H9 (cell line): ENCODE measurements around the gene MRPL1. TPM values are rescaled to one million over a fixed set of nuclear protein-coding genes. Genes with fewer than 3 reads are reported as not detected.

ENCODE experiments used
- DNase-seq: peaks from one replicate; pipeline ENCODE4 v3.0.0-alpha.2; 2017
- H2AFZ ChIP-seq: one replicate; pipeline ENCODE4 v1.6.1; 2013; ENCODE audit warnings: mild to moderate bottlenecking, low read length, control low read depth, moderate library complexity
- H2AK5ac ChIP-seq: 2 replicates; pipeline ENCODE4 v1.6.1; 2013; ENCODE audit warnings: low read length, control low read depth, mixed read lengths; ENCODE audit not compliant: insufficient read length
- H2BK120ac ChIP-seq: one replicate; pipeline ENCODE4 v1.6.1; 2013; ENCODE audit warnings: low read depth, mild to moderate bottlenecking, low read length, control low read depth, inconsistent platforms; ENCODE audit not compliant: poor library complexity, severe bottlenecking
- H2BK12ac ChIP-seq: 2 replicates; pipeline ENCODE4 v1.6.1; 2013; ENCODE audit warnings: low read length, control low read depth, mixed read lengths, low read depth; ENCODE audit not compliant: insufficient read length
- H2BK15ac ChIP-seq: 2 replicates; pipeline ENCODE4 v1.6.1; 2013; ENCODE audit warnings: low read depth, low read length, control low read depth
- H2BK20ac ChIP-seq: one replicate; pipeline ENCODE4 v1.6.1; 2013; ENCODE audit warnings: low read depth, mild to moderate bottlenecking, low read length, control low read depth, inconsistent platforms; ENCODE audit not compliant: poor library complexity, severe bottlenecking
- H2BK5ac ChIP-seq: 2 replicates; pipeline ENCODE4 v1.6.1; 2013; ENCODE audit warnings: low read length, control low read depth, mixed read lengths; ENCODE audit not compliant: insufficient read length
- H3K14ac ChIP-seq: 2 replicates; pipeline ENCODE4 v1.6.1; 2013; ENCODE audit warnings: low read length, control low read depth; ENCODE audit not compliant: insufficient read depth
- H3K18ac ChIP-seq: 2 replicates; pipeline ENCODE4 v1.6.1; 2013; ENCODE audit warnings: low read depth, mild to moderate bottlenecking, mixed read lengths, low read length, control low read depth; ENCODE audit not compliant: insufficient read length
- H3K23ac ChIP-seq: 2 replicates; pipeline ENCODE4 v1.6.1; 2013; ENCODE audit warnings: low read length, control low read depth, mixed read lengths, low read depth; ENCODE audit not compliant: insufficient read length
- H3K23me2 ChIP-seq: 2 replicates; pipeline ENCODE4 v1.6.1; 2013; ENCODE audit warnings: low read depth, mild to moderate bottlenecking, mixed read lengths, low read length, control low read depth; ENCODE audit not compliant: insufficient read length, poor library complexity, severe bottlenecking
- H3K27ac ChIP-seq: 2 replicates; pipeline ENCODE4 v1.5.1; 2013; ENCODE audit warnings: low read length, control low read depth, mixed read lengths, low read depth; ENCODE audit not compliant: insufficient read length
- H3K27me3 ChIP-seq: 2 replicates; pipeline ENCODE4 v1.6.1; 2013; ENCODE audit warnings: low read length, control low read depth, inconsistent platforms; ENCODE audit not compliant: insufficient read depth
- H3K4ac ChIP-seq: 2 replicates; pipeline ENCODE4 v1.6.1; 2013; ENCODE audit warnings: low read depth, mild to moderate bottlenecking, control low read depth, inconsistent platforms, low read length, moderate library complexity
- H3K4me1 ChIP-seq: 2 replicates; pipeline ENCODE4 v1.6.1; 2013; ENCODE audit warnings: low read length, control low read depth, inconsistent platforms; ENCODE audit not compliant: insufficient read depth
- H3K4me2 ChIP-seq: 2 replicates; pipeline ENCODE4 v1.6.1; 2013; ENCODE audit warnings: low read length, control low read depth, mixed read lengths; ENCODE audit not compliant: insufficient read length, insufficient read depth
- H3K56ac ChIP-seq: 2 replicates; pipeline ENCODE4 v1.6.1; 2013; ENCODE audit warnings: low read depth, mild to moderate bottlenecking, mixed read lengths, low read length, control low read depth; ENCODE audit not compliant: insufficient read length
- H3K79me1 ChIP-seq: 2 replicates; pipeline ENCODE4 v1.6.1; 2013; ENCODE audit warnings: low read depth, mild to moderate bottlenecking, moderate library complexity, low read length, control low read depth, inconsistent platforms; ENCODE audit not compliant: insufficient read depth, poor library complexity, severe bottlenecking
- H3K79me2 ChIP-seq: 2 replicates; pipeline ENCODE4 v1.6.1; 2013; ENCODE audit warnings: low read length, control low read depth, inconsistent platforms; ENCODE audit not compliant: insufficient read depth
- H3K9ac ChIP-seq: 2 replicates; pipeline ENCODE4 v1.6.1; 2013; ENCODE audit warnings: low read length, control low read depth, mixed read lengths; ENCODE audit not compliant: insufficient read length; ENCODE audit errors: extremely low read depth
- H3K9me3 ChIP-seq: one replicate; pipeline ENCODE4 v1.6.1; 2013; ENCODE audit warnings: low read depth, low read length, inconsistent platforms; ENCODE audit not compliant: control insufficient read depth
- H3T11ph ChIP-seq: one replicate; pipeline ENCODE4 v1.6.1; 2013; ENCODE audit warnings: mild to moderate bottlenecking, low read length, control low read depth, inconsistent platforms
- H4K20me1 ChIP-seq: one replicate; pipeline ENCODE4 v1.6.1; 2013; ENCODE audit not compliant: control insufficient read depth, insufficient read length, insufficient read depth
- H4K5ac ChIP-seq: 2 replicates; pipeline ENCODE4 v1.6.1; 2013; ENCODE audit warnings: low read depth, mild to moderate bottlenecking, mixed read lengths, low read length, control low read depth; ENCODE audit not compliant: insufficient read length
- H4K8ac ChIP-seq: replicated peaks from 2 replicates; pipeline ENCODE4 v1.6.1; 2013; ENCODE audit warnings: low read length, control low read depth, mixed read lengths, low read depth; ENCODE audit not compliant: insufficient read length
- H4K91ac ChIP-seq: 2 replicates; pipeline ENCODE4 v1.6.1; 2013; ENCODE audit warnings: low read depth, mild to moderate bottlenecking, moderate library complexity, mixed read lengths, low read length, control low read depth; ENCODE audit not compliant: insufficient read length
- H3K27ac Mint-ChIP-seq, 3 experiments: 2 replicates in 2 of 3; 3 replicates in 1 of 3; pipeline ENCODE4 v1.8.0; 2020 to 2021; ENCODE audit warnings: mixed read lengths in 3 of 3, mild to moderate bottlenecking in 1 of 3, moderate library complexity in 1 of 3
- H3K27me3 Mint-ChIP-seq: 2 replicates; pipeline ENCODE4 v1.8.0; 2021; ENCODE audit warnings: low read depth, mild to moderate bottlenecking, moderate library complexity, mixed read lengths
- H3K36me3 Mint-ChIP-seq, 3 experiments: 2 replicates in 2 of 3; 3 replicates in 1 of 3; pipeline ENCODE4 v1.8.0; 2020 to 2021; ENCODE audit warnings: low read depth in 3 of 3, mixed read lengths in 3 of 3; ENCODE audit not compliant: insufficient read depth in 1 of 3
- H3K4me1 Mint-ChIP-seq, 2 experiments: 2 replicates each; pipeline ENCODE4 v1.8.0; 2020; ENCODE audit warnings: mixed read lengths in 2 of 2
- H3K4me3 Mint-ChIP-seq, 2 experiments: 2 replicates in 1 of 2; 3 replicates in 1 of 2; pipeline ENCODE4 v1.8.0; 2020 to 2021; ENCODE audit warnings: mild to moderate bottlenecking in 2 of 2, mixed read lengths in 2 of 2, moderate library complexity in 1 of 2
- H3K9me3 Mint-ChIP-seq, 2 experiments: 2 replicates in 1 of 2; 3 replicates in 1 of 2; pipeline ENCODE4 v1.8.0; 2020; ENCODE audit warnings: mild to moderate bottlenecking in 2 of 2, mixed read lengths in 2 of 2, moderate library complexity in 1 of 2
- WGBS: extraction: QIAGEN DNeasy Blood & Tissue Kit; methylation state at CpG from one replicate; pipeline ENCODE4 v1.1.7; 2013; ENCODE audit warnings: missing lambda C conversion rate, low lambda C conversion rate, mixed read lengths; ENCODE audit not compliant: insufficient read length; ENCODE audit errors: extremely low coverage; 5-methylcytosine and 5-hydroxymethylcytosine counted together
- total RNA-seq: library from RNA; stranded (reverse); gene quantifications from 2 replicates; pipeline ENCODE4 v1.2.1, GENCODE V29; 2021
- TF ChIP-seq, protein P1 (sequence below): fragments of 200-600 bp; sonication (generic); conservative IDR thresholded peaks from 3 replicates; pipeline ENCODE4 v1.8.0; 2021; ENCODE audit warnings: antibody characterized with exemption, mild to moderate bottlenecking

MRPL1 gene
- total RNA-seq, 1 experiment from 2014 or later: 39.0 TPM

DNA sequence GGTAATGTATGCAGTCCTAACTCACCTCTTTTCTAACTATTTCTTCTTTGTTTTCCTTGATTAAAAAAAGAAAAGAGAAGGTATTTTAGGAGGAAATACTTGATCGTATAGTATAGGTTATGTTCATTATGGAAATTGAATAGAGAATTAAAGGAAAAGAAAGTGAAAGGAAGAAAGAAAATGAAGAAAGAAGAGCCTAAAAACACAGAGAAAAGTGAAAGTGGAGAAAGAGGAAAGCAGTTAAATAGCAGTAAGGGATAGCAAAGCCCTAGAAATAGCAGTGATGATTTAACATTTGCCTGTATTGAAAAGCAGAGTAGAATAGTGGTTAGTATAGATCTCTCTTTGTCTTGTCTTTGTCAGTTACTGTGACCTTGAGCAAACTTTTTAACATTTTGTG lies 37.0 kb downstream of the MRPL1 start:
- TF ChIP-seq, protein P1, sequence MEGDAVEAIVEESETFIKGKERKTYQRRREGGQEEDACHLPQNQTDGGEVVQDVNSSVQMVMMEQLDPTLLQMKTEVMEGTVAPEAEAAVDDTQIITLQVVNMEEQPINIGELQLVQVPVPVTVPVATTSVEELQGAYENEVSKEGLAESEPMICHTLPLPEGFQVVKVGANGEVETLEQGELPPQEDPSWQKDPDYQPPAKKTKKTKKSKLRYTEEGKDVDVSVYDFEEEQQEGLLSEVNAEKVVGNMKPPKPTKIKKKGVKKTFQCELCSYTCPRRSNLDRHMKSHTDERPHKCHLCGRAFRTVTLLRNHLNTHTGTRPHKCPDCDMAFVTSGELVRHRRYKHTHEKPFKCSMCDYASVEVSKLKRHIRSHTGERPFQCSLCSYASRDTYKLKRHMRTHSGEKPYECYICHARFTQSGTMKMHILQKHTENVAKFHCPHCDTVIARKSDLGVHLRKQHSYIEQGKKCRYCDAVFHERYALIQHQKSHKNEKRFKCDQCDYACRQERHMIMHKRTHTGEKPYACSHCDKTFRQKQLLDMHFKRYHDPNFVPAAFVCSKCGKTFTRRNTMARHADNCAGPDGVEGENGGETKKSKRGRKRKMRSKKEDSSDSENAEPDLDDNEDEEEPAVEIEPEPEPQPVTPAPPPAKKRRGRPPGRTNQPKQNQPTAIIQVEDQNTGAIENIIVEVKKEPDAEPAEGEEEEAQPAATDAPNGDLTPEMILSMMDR: no peak
- H2BK5ac ChIP-seq: no peak overlapping the region
- H3T11ph ChIP-seq: no peak overlapping the region
- Mint-ChIP-seq H3K4me1 (no peaks in the 10 kb centered on the region), H3K9me3 (no peaks in the 10 kb centered on the region), H3K27me3 (no peaks in the 10 kb centered on the region), H3K36me3 (peaks cover 0 to 18% (median 18%) of the 10 kb centered on the region in 3 experiments; a peak in 5 of 7 replicates), H3K27ac (no peak overlapping the region; a peak in 1 of 7 replicates), H3K4me3 (no peak overlapping the region)
- H3K27me3 ChIP-seq: no peaks in the 10 kb centered on the region
- H3K4me1 ChIP-seq: no peaks in the 10 kb centered on the region
- no peak for DNase-seq
- H3K79me2 ChIP-seq: no peaks in the 10 kb centered on the region
- H3K79me1 ChIP-seq: no peaks in the 10 kb centered on the region
- H2BK120ac ChIP-seq: no peak overlapping the region
- H3K4ac ChIP-seq: no peak overlapping the region
- H3K9me3 ChIP-seq: no peaks in the 10 kb centered on the region
- no peak overlapping the region for H2BK20ac ChIP-seq
- no peak overlapping the region for H4K8ac ChIP-seq
- H2AK5ac ChIP-seq: no peak overlapping the region
- 100% methylated on average over 1 of the region's 1 CpG for WGBS
- no peak overlapping the region for H3K18ac ChIP-seq
- no peak overlapping the region for H3K56ac ChIP-seq
- H3K23ac ChIP-seq: no peak overlapping the region
- no peak overlapping the region for H3K14ac ChIP-seq
- no peak overlapping the region for H4K91ac ChIP-seq
- no peak overlapping the region for H3K9ac ChIP-seq
- no peak overlapping the region for H4K5ac ChIP-seq
- no peak overlapping the region for H2BK12ac ChIP-seq
- H2AFZ ChIP-seq: no peak overlapping the region
- no peaks in the 10 kb centered on the region for H3K23me2 ChIP-seq
- no peak overlapping the region for H2BK15ac ChIP-seq
- H3K27ac ChIP-seq: no peak overlapping the region
- no peaks in the 10 kb centered on the region for H4K20me1 ChIP-seq
- H3K4me2 ChIP-seq: no peak overlapping the region
